Stimulated activated CD4-positive, alpha-beta T cell treated with anti-CD3 and anti-CD28 coated beads, Interleukin-1b, Interleukin-23, amount 100 ng/mL, for 24 hours (primary cell): ENCODE data around the gene DROSHA.
"Not testable (repeated sequence)": the region's sequence is repeated elsewhere in the genome, so short reads cannot be mapped to it uniquely, and the experiment has no call there.

Experiments
- DNase-seq, 4 experiments: peaks; one replicate each; pipeline ENCODE4 v3.0.0-alpha.2; 2020; ENCODE audit warnings: low read depth in 4 of 4, low spot score in 1 of 4

DROSHA gene

GRCh38 chr5:31415960-31416359, 115.9 kb downstream of the DROSHA start:
- no peak for DNase-seq

- DNase-seq, result no peak
Measured at GRCh38 chr5:31415009-31415923, 116.6 kb downstream of the DROSHA start.

GRCh38 chr5:31413030-31413812, 118.7 kb downstream of the DROSHA start:
- DNase-seq, result no peak

- DNase-seq, result no peak
Measured at GRCh38 chr5:31412324-31412723, 119.6 kb downstream of the DROSHA start.

- DNase-seq, result no peak
Measured at GRCh38 chr5:31410089-31410488, 121.8 kb downstream of the DROSHA start.

GRCh38 chr5:31408814-31409213, 123.1 kb downstream of the DROSHA start:
- no peak for DNase-seq

GRCh38 chr5:31407921-31408693, 123.8 kb downstream of the DROSHA start:
- DNase-seq, result no peak

GRCh38 chr5:31404325-31404724, 127.6 kb downstream of the DROSHA start:
- DNase-seq, result no peak

GRCh38 chr5:31401691-31402090, 130.2 kb downstream of the DROSHA start:
- DNase-seq, result no peak

GRCh38 chr5:31397926-31398557, 133.9 kb downstream of the DROSHA start:
- no peak for DNase-seq

- no peak for DNase-seq
Measured at GRCh38 chr5:31396611-31397295, 135.1 kb downstream of the DROSHA start.

GRCh38 chr5:31395450-31396045, 136.3 kb downstream of the DROSHA start:
- DNase-seq, result not testable (repeated sequence)

GRCh38 chr5:31393126-31393525, 138.8 kb downstream of the DROSHA start:
- no peak for DNase-seq

GRCh38 chr5:31392061-31392460, 139.8 kb downstream of the DROSHA start:
- DNase-seq, result no peak

- DNase-seq, result no peak
Measured at GRCh38 chr5:31390256-31390655, 141.6 kb downstream of the DROSHA start.

- no peak for DNase-seq
Measured at GRCh38 chr5:31385774-31386537, 145.9 kb downstream of the DROSHA start.

GRCh38 chr5:31383734-31384133, 148.2 kb downstream of the DROSHA start:
- no peak for DNase-seq

- no peak for DNase-seq
Measured at GRCh38 chr5:31382051-31382878, 149.6 kb downstream of the DROSHA start.
